A673 (cell line): ENCODE measurements around the gene BCO1. TPM values are rescaled to one million over a fixed set of nuclear protein-coding genes. Genes with fewer than 3 reads are reported as not detected.

Experiments used
- BruUV-seq: library from RNA; stranded (reverse); fragments of 400-500 nt; replicated peaks from 2 replicates; lab custom pipeline; 2021; lab: Mats Ljungman, UMichigan
- CTCF ChIA-PET: fragments of 300-600 bp; sonication (Branson Sonifier 250); formaldehyde crosslinking; loops from one replicate; lab custom pipeline; 2022; ENCODE audit warnings: antibody characterized with exemption; lab: Charles Lee
- POLR2A ChIA-PET: fragments of 300-600 bp; sonication (Branson Sonifier 250); formaldehyde crosslinking; loops from one replicate; lab custom pipeline; 2022; ENCODE audit warnings: antibody characterized with exemption; ENCODE audit not compliant: low non-redundant PET; lab: Charles Lee
- DNase-seq: peaks from one replicate; pipeline ENCODE4 v3.0.0-alpha.2; 2015; ENCODE audit warnings: low spot score
- H3K27ac ChIP-seq: fragments of 200-600 bp; sonication (generic); 2 replicates; pipeline ENCODE4 v1.5.1; 2016; ENCODE audit warnings: mixed run types, low read depth, mild to moderate bottlenecking, mixed read lengths, antibody characterized with exemption, low read length; ENCODE audit not compliant: poor library complexity, severe bottlenecking
- H3K27me3 ChIP-seq: fragments of 200-600 bp; sonication (generic); replicated peaks from 2 replicates; pipeline ENCODE4 v1.6.1; 2017; ENCODE audit warnings: mixed run types, low read depth, mild to moderate bottlenecking, mixed read lengths, antibody characterized with exemption, low read length; ENCODE audit not compliant: insufficient read depth, poor library complexity
- H3K36me3 ChIP-seq: fragments of 200-600 bp; sonication (generic); 2 replicates; pipeline ENCODE4 v1.6.1; 2016; ENCODE audit warnings: mixed run types, mild to moderate bottlenecking, mixed read lengths, antibody characterized with exemption, low read length; ENCODE audit not compliant: insufficient read depth, poor library complexity, severe bottlenecking
- H3K4me1 ChIP-seq: fragments of 200-600 bp; sonication (generic); 2 replicates; pipeline ENCODE4 v1.6.1; 2017; ENCODE audit warnings: mixed run types, mild to moderate bottlenecking, mixed read lengths, antibody characterized with exemption, low read length; ENCODE audit not compliant: insufficient read depth, poor library complexity, severe bottlenecking
- H3K4me3 ChIP-seq: fragments of 200-600 bp; sonication (generic); 2 replicates; pipeline ENCODE4 v1.5.1; 2016; ENCODE audit warnings: low read depth, mixed run types, mild to moderate bottlenecking, mixed read lengths, low read length; ENCODE audit not compliant: poor library complexity, severe bottlenecking
- H3K9me3 ChIP-seq: fragments of 200-600 bp; sonication (generic); 2 replicates; pipeline ENCODE4 v1.6.1; 2016; ENCODE audit warnings: mixed run types, low read depth, mild to moderate bottlenecking, mixed read lengths, antibody characterized with exemption, low read length; ENCODE audit not compliant: poor library complexity, severe bottlenecking
- CTCF ChIP-seq: fragments of 300-800, 200-600 bp; sonication (generic); conservative IDR thresholded peaks from 2 replicates; pipeline ENCODE4 v1.5.1; 2017; ENCODE audit warnings: low read depth, mild to moderate bottlenecking, antibody characterized with exemption, low read length, moderate library complexity, mixed read lengths
- EZH2 ChIP-seq: fragments of 200-600 bp; sonication (generic); IDR thresholded peaks from 2 replicates; pipeline ENCODE4 v1.6.1; 2017; ENCODE audit warnings: borderline replicate concordance, low read depth, mild to moderate bottlenecking, mixed read lengths, antibody characterized with exemption, low read length; ENCODE audit not compliant: poor library complexity, severe bottlenecking
- intact Hi-C: fragments of 100-400 bp; cut with micrococcal nuclease; formaldehyde crosslinking; loops from one replicate; pipeline ENCODE4 v1.10.0; 2022; ENCODE audit not compliant: unreplicated experiment
- total RNA-seq: library from RNA; stranded (reverse); gene quantifications from 2 replicates; pipeline ENCODE4 v1.2.3, GENCODE V29; 2021

Gene BCO1
- total RNA-seq, 1 experiment from 2014 or later = 0.19 TPM

GRCh38 chr16:81275064-81275532, 36.6 kb downstream of the BCO1 start:
- ChIA-PET POLR2A (no interaction called here), CTCF (no interaction called here)
- no peaks in the 10 kb centered on the region for H3K36me3 ChIP-seq
- BruUV-seq = no TSS peak
- H3K4me1 ChIP-seq = no peaks in the 10 kb centered on the region
- no peak overlapping the region for H3K4me3 ChIP-seq
- H3K27me3 ChIP-seq = no peaks in the 10 kb centered on the region
- intact Hi-C loops = no loop called here
- H3K27ac ChIP-seq = no peak overlapping the region
- no peak for DNase-seq
- H3K9me3 ChIP-seq = no peaks in the 10 kb centered on the region
- TF ChIP-seq CTCF = no peak

- intact Hi-C loops = no loop called here
- ChIA-PET CTCF (no interaction called here), POLR2A (no interaction called here)
- DNase-seq = no peak
- no TSS peak for BruUV-seq
- no peak for TF ChIP-seq EZH2
- H3K4me3 ChIP-seq = no peak overlapping the region
- no peaks in the 10 kb centered on the region for H3K27me3 ChIP-seq
- H3K27ac ChIP-seq = no peak overlapping the region
- no peaks in the 10 kb centered on the region for H3K36me3 ChIP-seq
- H3K9me3 ChIP-seq = no peaks in the 10 kb centered on the region
- H3K4me1 ChIP-seq = no peaks in the 10 kb centered on the region
Measured at GRCh38 chr16:81275795-81276194, 37.3 kb downstream of the BCO1 start.

GRCh38 chr16:81276323-81276722, 37.8 kb downstream of the BCO1 start:
- POLR2A ChIA-PET = no interaction called here
- TF ChIP-seq CTCF (no peak), EZH2 (no peak)
- Histone ChIP-seq H3K36me3 (no peaks in the 10 kb centered on the region), H3K27ac (no peak overlapping the region), H3K27me3 (no peaks in the 10 kb centered on the region), H3K9me3 (no peaks in the 10 kb centered on the region), H3K4me1 (no peaks in the 10 kb centered on the region), H3K4me3 (no peak overlapping the region)
- CTCF ChIA-PET = no interaction called here
- DNase-seq = no peak
- intact Hi-C loops = no loop called here
- BruUV-seq = no TSS peak

GRCh38 chr16:81277541-81278080, 39.1 kb downstream of the BCO1 start:
- Histone ChIP-seq H3K9me3 (no peaks in the 10 kb centered on the region), H3K36me3 (no peaks in the 10 kb centered on the region), H3K27ac (no peak overlapping the region), H3K4me1 (no peaks in the 10 kb centered on the region), H3K4me3 (no peak overlapping the region), H3K27me3 (no peaks in the 10 kb centered on the region)
- ChIA-PET CTCF (no interaction called here), POLR2A (no interaction called here)
- intact Hi-C loops = no loop called here
- no peak for DNase-seq
- no peak for TF ChIP-seq CTCF
- no peak for TF ChIP-seq EZH2
- no TSS peak for BruUV-seq
